ENCODE results near the gene CCDC51.

Gene CCDC51

GRCh38 chr3:48427630-48427962, 12.3 kb downstream of the CCDC51 start:
- peaks cover 4% of the 10 kb centered on the region for H3K36me3 ChIP-seq
- H3K9me3 ChIP-seq, result no peaks in the 10 kb centered on the region
- peaks cover 44% of the 10 kb centered on the region for H3K27me3 ChIP-seq
- no peak overlapping the region for H3K4me3 ChIP-seq (ENCODE audit: low read depth in 1 of 2, low read length in 1 of 2)
- TF ChIP-seq CTCF (IDR thresholded peaks at IDR 0.05), result no peak
- H3K27ac ChIP-seq, result no peak overlapping the region
- H3K4me1 ChIP-seq (ENCODE audit: control insufficient read depth in 1 of 2, insufficient read depth in 1 of 2, low read depth in 1 of 2, low read length in 1 of 2), result peaks cover 5 to 15% of the 10 kb centered on the region in 2 experiments

- Histone ChIP-seq H3K36me3 (no peaks in the 10 kb centered on the region), H3K4me3 (ENCODE audit: low read depth in 1 of 2, low read length in 1 of 2) (no peak overlapping the region), H3K4me1 (ENCODE audit: control insufficient read depth in 1 of 2, insufficient read depth in 1 of 2, low read depth in 1 of 2, low read length in 1 of 2) (peaks cover 5 to 15% of the 10 kb centered on the region in 2 experiments), H3K27ac (no peak overlapping the region), H3K27me3 (peaks cover 44% of the 10 kb centered on the region), H3K9me3 (no peaks in the 10 kb centered on the region)
- TF ChIP-seq CTCF (IDR thresholded peaks at IDR 0.05), result no peak
Observed at GRCh38 chr3:48426944-48427629, 12.8 kb downstream of the CCDC51 start.

GRCh38 chr3:48426401-48426909, 13.5 kb downstream of the CCDC51 start:
- H3K4me3 ChIP-seq (ENCODE audit: low read depth in 1 of 2, low read length in 1 of 2), result no peak overlapping the region
- no peaks in the 10 kb centered on the region for H3K9me3 ChIP-seq
- H3K27ac ChIP-seq, result no peak overlapping the region
- no peaks in the 10 kb centered on the region for H3K36me3 ChIP-seq
- TF ChIP-seq CTCF (IDR thresholded peaks at IDR 0.05), result no peak
- peaks cover 44% of the 10 kb centered on the region for H3K27me3 ChIP-seq
- peaks cover 5 to 15% of the 10 kb centered on the region in 2 experiments for H3K4me1 ChIP-seq (ENCODE audit: control insufficient read depth in 1 of 2, insufficient read depth in 1 of 2, low read depth in 1 of 2, low read length in 1 of 2)

- TF ChIP-seq CTCF (IDR thresholded peaks at IDR 0.05), result no peak
- Histone ChIP-seq H3K4me3 (ENCODE audit: low read depth in 1 of 2, low read length in 1 of 2) (no peak overlapping the region), H3K9me3 (no peaks in the 10 kb centered on the region), H3K27me3 (peaks cover 41% of the 10 kb centered on the region), H3K36me3 (no peaks in the 10 kb centered on the region), H3K4me1 (ENCODE audit: control insufficient read depth in 1 of 2, insufficient read depth in 1 of 2, low read depth in 1 of 2, low read length in 1 of 2) (peaks cover 5 to 15% of the 10 kb centered on the region in 2 experiments), H3K27ac (no peak overlapping the region)
Observed at GRCh38 chr3:48425281-48425812, 14.6 kb downstream of the CCDC51 start.

GRCh38 chr3:48423883-48424695, 15.8 kb downstream of the CCDC51 start:
- Histone ChIP-seq H3K9me3 (no peaks in the 10 kb centered on the region), H3K4me1 (ENCODE audit: control insufficient read depth in 1 of 2, insufficient read depth in 1 of 2, low read depth in 1 of 2, low read length in 1 of 2) (peaks cover 0 to 8% of the 10 kb centered on the region in 2 experiments), H3K27ac (no peak overlapping the region), H3K4me3 (ENCODE audit: low read depth in 1 of 2, low read length in 1 of 2) (no peak overlapping the region), H3K27me3 (peaks cover 29% of the 10 kb centered on the region), H3K36me3 (no peaks in the 10 kb centered on the region)
- no peak for TF ChIP-seq CTCF (IDR thresholded peaks at IDR 0.05)

Measured in neutrophil (primary cell).